ENCODE measurements around the gene FBXL20. TPM values are rescaled to one million over a fixed set of nuclear protein-coding genes. Genes with fewer than 3 reads are reported as not detected.

The FBXL20 gene
- total RNA-seq, 1 experiment from 2014 or later: 71.5 TPM

- Mint-ChIP-seq H3K4me1 (ENCODE audit: low read depth, unreplicated experiment) (no peaks in the 10 kb centered on the region), H3K27ac (ENCODE audit: unreplicated experiment) (no peak overlapping the region), H3K4me3 (ENCODE audit: low read depth, unreplicated experiment) (no peak overlapping the region), H3K36me3 (ENCODE audit: insufficient read depth, unreplicated experiment) (no peaks in the 10 kb centered on the region), H3K9me3 (ENCODE audit: low read depth, unreplicated experiment) (no peaks in the 10 kb centered on the region), H3K27me3 (ENCODE audit: unreplicated experiment) (no peaks in the 10 kb centered on the region)
- BruUV-seq (replicated peaks): no TSS peak
- CTCF ChIA-PET: interaction anchor here (0.6 to 0.7 kb wide), 5 partner anchors 18 to 163 kb away, joined by 3 to 5 read pairs (median 3); no protein-coding TSS in a partner anchor
- TF ChIP-seq CTCF (IDR thresholded peaks at IDR 0.05; ENCODE audit: unreplicated experiment): no peak
- intact Hi-C loops (cut with micrococcal nuclease; ENCODE audit: unreplicated experiment): no loop called here
- no peak for DNase-seq
Observed at GRCh38 chr17:39325528-39326240, 75.7 kb downstream of the FBXL20 start.

DNA sequence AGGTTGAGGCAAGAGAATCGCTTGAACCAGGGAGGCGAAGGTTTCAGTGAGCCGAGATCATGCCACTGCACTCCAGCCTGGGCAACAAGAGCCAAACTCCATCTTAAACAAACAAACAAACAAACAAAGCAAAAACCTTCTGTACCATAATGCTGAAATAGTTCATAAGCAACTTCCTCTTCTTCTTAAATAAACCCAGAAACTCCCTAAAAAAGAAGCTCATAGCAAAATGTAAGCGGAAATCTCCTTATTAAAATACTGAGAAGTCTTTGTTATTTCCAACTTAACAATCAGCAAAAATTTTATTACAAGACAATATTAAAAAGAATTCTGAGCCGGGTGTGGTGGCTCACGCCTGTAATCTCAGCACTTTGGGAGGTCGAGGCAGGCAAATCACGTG is 82.8 kb downstream of the FBXL20 start:
- no peaks in the 10 kb centered on the region for H3K4me1 Mint-ChIP-seq (ENCODE audit: low read depth, unreplicated experiment)
- CTCF ChIA-PET: interaction anchor here (0.6 to 1.0 kb wide), 4 partner anchors 10 to 726 kb away, joined by 3 to 9 read pairs (median 6); no protein-coding TSS in a partner anchor

DNA sequence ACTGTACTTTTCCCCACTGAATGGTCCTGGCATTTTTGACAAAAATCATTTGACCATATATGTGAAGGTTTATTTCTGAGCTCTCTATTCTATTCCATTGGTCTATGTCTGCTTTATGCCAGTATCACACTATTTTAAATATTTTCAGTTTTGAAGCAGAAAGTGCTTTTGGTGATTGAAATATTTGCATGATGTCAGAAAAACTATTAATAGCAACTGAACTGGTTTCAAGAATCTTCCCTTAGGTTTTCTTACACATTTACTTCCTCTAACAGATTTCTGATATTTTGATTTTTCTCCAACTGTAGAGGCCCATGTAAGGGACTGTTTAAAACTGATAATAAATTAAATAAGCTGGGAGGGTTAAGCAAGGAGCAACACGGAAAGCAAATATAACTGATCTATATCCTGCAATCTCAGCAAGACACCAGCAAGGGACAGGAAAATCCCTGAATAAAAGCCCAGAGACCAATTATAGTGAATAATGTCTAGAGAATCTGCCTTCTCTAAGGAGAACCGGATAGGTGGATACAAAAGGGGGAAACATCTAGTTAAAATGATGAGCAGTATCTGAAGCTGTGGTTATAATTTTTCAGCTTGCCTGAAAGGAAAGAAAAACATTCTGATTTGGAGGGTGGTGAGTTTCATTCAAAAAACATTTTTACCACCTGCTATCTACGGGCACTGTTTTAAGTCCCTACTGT is 94.8 kb downstream of the FBXL20 start:
- Mint-ChIP-seq H3K27me3 (ENCODE audit: unreplicated experiment) (no peaks in the 10 kb centered on the region), H3K36me3 (ENCODE audit: insufficient read depth, unreplicated experiment) (no peaks in the 10 kb centered on the region), H3K4me3 (ENCODE audit: low read depth, unreplicated experiment) (no peak overlapping the region), H3K9me3 (ENCODE audit: low read depth, unreplicated experiment) (no peaks in the 10 kb centered on the region), H3K4me1 (ENCODE audit: low read depth, unreplicated experiment) (no peaks in the 10 kb centered on the region), H3K27ac (ENCODE audit: unreplicated experiment) (no peak overlapping the region)
- no peak for DNase-seq
- BruUV-seq (replicated peaks): no TSS peak
- intact Hi-C loops (cut with micrococcal nuclease; ENCODE audit: unreplicated experiment): no loop called here
- no peak for TF ChIP-seq CTCF (IDR thresholded peaks at IDR 0.05; ENCODE audit: unreplicated experiment)
- CTCF ChIA-PET: interaction anchor here (0.5 to 1.6 kb wide), 10 partner anchors 12 to 947 kb away, joined by 3 to 12 read pairs (median 4); partner anchors contain the start of gene PSMD3

More for the DNA sequence above, 82.8 kb downstream of the FBXL20 start:
- Mint-ChIP-seq H3K36me3 (ENCODE audit: insufficient read depth, unreplicated experiment) (no peaks in the 10 kb centered on the region), H3K4me3 (ENCODE audit: low read depth, unreplicated experiment) (no peak overlapping the region), H3K9me3 (ENCODE audit: low read depth, unreplicated experiment) (no peaks in the 10 kb centered on the region), H3K27me3 (ENCODE audit: unreplicated experiment) (no peaks in the 10 kb centered on the region), H3K27ac (ENCODE audit: unreplicated experiment) (no peak overlapping the region)
- BruUV-seq (replicated peaks): no TSS peak
- DNase-seq: no peak
- TF ChIP-seq CTCF (IDR thresholded peaks at IDR 0.05; ENCODE audit: unreplicated experiment): no peak
- intact Hi-C loops (cut with micrococcal nuclease; ENCODE audit: unreplicated experiment): no loop called here

- BruUV-seq (replicated peaks): no TSS peak
- CTCF ChIA-PET: interaction anchor here (0.5 to 1.1 kb wide), 5 partner anchors 21 to 948 kb away, joined by 3 to 12 read pairs (median 4); partner anchors contain the start of gene PSMD3
- Mint-ChIP-seq H3K36me3 (ENCODE audit: insufficient read depth, unreplicated experiment) (no peaks in the 10 kb centered on the region), H3K27me3 (ENCODE audit: unreplicated experiment) (no peaks in the 10 kb centered on the region), H3K4me3 (ENCODE audit: low read depth, unreplicated experiment) (no peak overlapping the region), H3K9me3 (ENCODE audit: low read depth, unreplicated experiment) (no peaks in the 10 kb centered on the region), H3K4me1 (ENCODE audit: low read depth, unreplicated experiment) (no peaks in the 10 kb centered on the region), H3K27ac (ENCODE audit: unreplicated experiment) (no peak overlapping the region)
- TF ChIP-seq CTCF (IDR thresholded peaks at IDR 0.05; ENCODE audit: unreplicated experiment): no peak
- DNase-seq: no peak
- intact Hi-C loops (cut with micrococcal nuclease; ENCODE audit: unreplicated experiment): no loop called here
Observed at GRCh38 chr17:39305978-39306377, 95.4 kb downstream of the FBXL20 start.

Data from Calu3 (cell line).